ENCODE measurements around the gene MPDU1.

MPDU1 gene

GRCh38 chr17:7561028-7561575 lies 22.6 kb upstream of the MPDU1 start:
- H3K27ac ChIP-seq (ENCODE audit: low read length), result peak overlapping the region; percentile 86
- peak overlapping the region; percentile 90 for H3K4me2 ChIP-seq (ENCODE audit: insufficient read depth, low read length)
- TF ChIP-seq EZH2 (IDR thresholded peaks at IDR 0.05; ENCODE audit: borderline replicate concordance, low read depth, low read length, severe bottlenecking) (no peak), CTCF (IDR thresholded peaks at IDR 0.05; ENCODE audit: borderline replicate concordance, extremely low read depth, low read length, poor library complexity, severe bottlenecking) (peak; percentile 91)
- H3K9ac ChIP-seq (ENCODE audit: low read depth, low read length), result peak overlapping the region; percentile 91
- peaks cover 16% of the 10 kb centered on the region; the same call in 1 of the 2 replicates for H4K20me1 ChIP-seq (ENCODE audit: insufficient read depth, low read length)
- H3K4me3 ChIP-seq (ENCODE audit: low read depth in 1 of 2, low read length in 2 of 2), result peak overlapping the region; percentile 44 to 79
- peaks cover 35% of the 10 kb centered on the region for H3K36me3 ChIP-seq (ENCODE audit: insufficient read depth, low read length)
- DNase-seq (peak; percentile 83), ATAC-seq (ENCODE audit: insufficient read depth, low read depth) (peak; percentile 70)
- no peaks in the 10 kb centered on the region for H3K9me3 ChIP-seq (ENCODE audit: insufficient read depth, low read length, severe bottlenecking)
- peak overlapping the region; percentile 88 for H2AFZ ChIP-seq (ENCODE audit: low read depth, low read length)
- H3K79me2 ChIP-seq (ENCODE audit: insufficient read depth, low read length), result peaks cover 54% of the 10 kb centered on the region
- H3K4me1 ChIP-seq (ENCODE audit: insufficient read depth, low read length), result peaks cover 52% of the 10 kb centered on the region
- H3K27me3 ChIP-seq (ENCODE audit: insufficient read depth, low read length, poor library complexity), result no peaks in the 10 kb centered on the region

GRCh38 chr17:7561589-7562207 lies 22.0 kb upstream of the MPDU1 start, which contains the start of gene SENP3:
TSS of gene SENP3 (plus strand) at chr17:7561919. CDS start at chr17:7563077, 1,158 bp downstream.
- peak within 1 kb of the TSS; percentile 44 to 79 for H3K4me3 ChIP-seq (ENCODE audit: low read depth in 1 of 2, low read length in 2 of 2)
- peak; percentile 88 for ATAC-seq (ENCODE audit: insufficient read depth, low read depth)
- DNase-seq, result peak; percentile 89
- no peaks in the 10 kb centered on the region for H3K9me3 ChIP-seq (ENCODE audit: insufficient read depth, low read length, severe bottlenecking)
- peak within 1 kb of the TSS; percentile 86 for H3K27ac ChIP-seq (ENCODE audit: low read length)
- H3K36me3 ChIP-seq (ENCODE audit: insufficient read depth, low read length), result peaks cover 38% of the 10 kb centered on the region
- no peaks in the 10 kb centered on the region for H3K27me3 ChIP-seq (ENCODE audit: insufficient read depth, low read length, poor library complexity)
- H2AFZ ChIP-seq (ENCODE audit: low read depth, low read length), result peak within 1 kb of the TSS; percentile 88
- peaks cover 52% of the 10 kb centered on the region for H3K4me1 ChIP-seq (ENCODE audit: insufficient read depth, low read length)
- peak within 1 kb of the TSS; percentile 90 for H3K4me2 ChIP-seq (ENCODE audit: insufficient read depth, low read length)
- H3K9ac ChIP-seq (ENCODE audit: low read depth, low read length), result peak within 1 kb of the TSS; percentile 91
- H3K79me2 ChIP-seq (ENCODE audit: insufficient read depth, low read length), result peaks cover 57% of the 10 kb centered on the region
- TF ChIP-seq EZH2 (IDR thresholded peaks at IDR 0.05; ENCODE audit: borderline replicate concordance, low read depth, low read length, severe bottlenecking), result no peak
- H4K20me1 ChIP-seq (ENCODE audit: insufficient read depth, low read length), result peaks cover 16% of the 10 kb centered on the region; the same call in 1 of the 2 replicates

DNA sequence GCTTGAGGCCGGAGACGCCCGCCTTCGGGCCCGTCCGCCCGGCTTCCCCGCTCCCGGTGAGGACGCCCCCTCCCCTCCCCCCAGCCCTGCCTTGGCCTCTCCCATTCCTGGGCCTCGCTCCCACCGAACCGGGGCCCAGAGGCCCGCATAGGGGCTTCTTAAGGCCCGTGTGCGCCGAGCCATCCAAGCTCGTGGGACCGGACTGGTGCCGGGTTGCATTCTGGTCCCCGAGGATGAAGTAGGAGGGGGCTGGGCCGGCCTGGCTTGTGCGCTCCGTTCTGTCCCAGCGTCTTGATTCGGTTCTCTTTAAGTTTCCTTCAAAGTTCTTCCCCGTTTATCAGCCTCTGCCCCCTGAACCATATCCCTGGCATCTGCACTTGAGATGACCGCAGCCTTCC lies 21.4 kb upstream of the MPDU1 start:
- Histone ChIP-seq H4K20me1 (ENCODE audit: insufficient read depth, low read length) (peaks cover 16% of the 10 kb centered on the region; the same call in 1 of the 2 replicates), H3K4me2 (ENCODE audit: insufficient read depth, low read length) (peak overlapping the region; percentile 84), H3K27ac (ENCODE audit: low read length) (peak overlapping the region; percentile 43), H3K36me3 (ENCODE audit: insufficient read depth, low read length) (peaks cover 43% of the 10 kb centered on the region), H3K9me3 (ENCODE audit: insufficient read depth, low read length, severe bottlenecking) (no peaks in the 10 kb centered on the region), H3K27me3 (ENCODE audit: insufficient read depth, low read length, poor library complexity) (no peaks in the 10 kb centered on the region), H3K79me2 (ENCODE audit: insufficient read depth, low read length) (peaks cover 62% of the 10 kb centered on the region), H3K4me3 (ENCODE audit: low read depth in 1 of 2, low read length in 2 of 2) (peak overlapping the region; percentile 44 to 79; a peak in 3 of 4 replicates), H3K9ac (ENCODE audit: low read depth, low read length) (peak overlapping the region; percentile 91), H3K4me1 (ENCODE audit: insufficient read depth, low read length) (peaks cover 52% of the 10 kb centered on the region), H2AFZ (ENCODE audit: low read depth, low read length) (peak overlapping the region; percentile 88)
- no peak for DNase-seq
- TF ChIP-seq CTCF (IDR thresholded peaks at IDR 0.05; ENCODE audit: borderline replicate concordance, extremely low read depth, low read length, poor library complexity, severe bottlenecking) (no peak), EZH2 (IDR thresholded peaks at IDR 0.05; ENCODE audit: borderline replicate concordance, low read depth, low read length, severe bottlenecking) (no peak)
- peak; percentile 11 for ATAC-seq (ENCODE audit: insufficient read depth, low read depth)

All from DND-41 (cell line).